ENCODE measurements around the gene CEP350.

The CEP350 gene

GRCh38 chr1:180066150-180066549 lies 111.5 kb downstream of the CEP350 start:
- in situ Hi-C loops (cut with MboI; ENCODE audit: low sequenced_read_pairs, unreplicated experiment), result no loop called here
- TF ChIP-seq CTCF (IDR thresholded peaks at IDR 0.05; ENCODE audit: borderline replicate concordance, control extremely low read depth, extremely low read depth, insufficient read depth, missing control alignments), result no peak
- no peak for DNase-seq (ENCODE audit: low spot score)

- in situ Hi-C loops (cut with MboI; ENCODE audit: low sequenced_read_pairs, unreplicated experiment), result no loop called here
- DNase-seq (ENCODE audit: low spot score), result no peak
- no peak for TF ChIP-seq CTCF (IDR thresholded peaks at IDR 0.05; ENCODE audit: borderline replicate concordance, control extremely low read depth, extremely low read depth, insufficient read depth, missing control alignments)
Observed at GRCh38 chr1:180070286-180070685, 115.7 kb downstream of the CEP350 start.

- in situ Hi-C loops (cut with MboI; ENCODE audit: low sequenced_read_pairs, unreplicated experiment), result no loop called here
- DNase-seq (ENCODE audit: low spot score), result no peak
- TF ChIP-seq CTCF (IDR thresholded peaks at IDR 0.05; ENCODE audit: borderline replicate concordance, control extremely low read depth, extremely low read depth, insufficient read depth, missing control alignments), result no peak
Observed at GRCh38 chr1:180071759-180072158, 117.1 kb downstream of the CEP350 start.

GRCh38 chr1:180080439-180080838 lies 125.8 kb downstream of the CEP350 start:
- DNase-seq (ENCODE audit: low spot score), result no peak
- no peak for TF ChIP-seq CTCF (IDR thresholded peaks at IDR 0.05; ENCODE audit: borderline replicate concordance, control extremely low read depth, extremely low read depth, insufficient read depth, missing control alignments)
- in situ Hi-C loops (cut with MboI; ENCODE audit: low sequenced_read_pairs, unreplicated experiment), result no loop called here

- no peak for TF ChIP-seq CTCF (IDR thresholded peaks at IDR 0.05; ENCODE audit: borderline replicate concordance, control extremely low read depth, extremely low read depth, insufficient read depth, missing control alignments)
- no peak for DNase-seq (ENCODE audit: low spot score)
- in situ Hi-C loops (cut with MboI; ENCODE audit: low sequenced_read_pairs, unreplicated experiment), result no loop called here
Observed at GRCh38 chr1:180081474-180081873, 126.9 kb downstream of the CEP350 start.

- in situ Hi-C loops (cut with MboI; ENCODE audit: low sequenced_read_pairs, unreplicated experiment), result no loop called here
- TF ChIP-seq CTCF (IDR thresholded peaks at IDR 0.05; ENCODE audit: borderline replicate concordance, control extremely low read depth, extremely low read depth, insufficient read depth, missing control alignments), result no peak
- no peak for DNase-seq (ENCODE audit: low spot score)
Observed at GRCh38 chr1:180083164-180083563, 128.6 kb downstream of the CEP350 start.

- no peak for TF ChIP-seq CTCF (IDR thresholded peaks at IDR 0.05; ENCODE audit: borderline replicate concordance, control extremely low read depth, extremely low read depth, insufficient read depth, missing control alignments)
- DNase-seq (ENCODE audit: low spot score), result no peak
- in situ Hi-C loops (cut with MboI; ENCODE audit: low sequenced_read_pairs, unreplicated experiment), result no loop called here
Observed at GRCh38 chr1:180084867-180085266, 130.3 kb downstream of the CEP350 start.
